HuH-7.5 (cell line): ENCODE results near the gene FBXL16.
A peak's percentile ranks its signal among the peaks of the same experiment; 100 is the strongest.

Experiments used
- DNase-seq: peaks from one replicate; pipeline ENCODE4 v3.0.0; 2011; ENCODE audit warnings: low spot score

FBXL16 gene

DNA sequence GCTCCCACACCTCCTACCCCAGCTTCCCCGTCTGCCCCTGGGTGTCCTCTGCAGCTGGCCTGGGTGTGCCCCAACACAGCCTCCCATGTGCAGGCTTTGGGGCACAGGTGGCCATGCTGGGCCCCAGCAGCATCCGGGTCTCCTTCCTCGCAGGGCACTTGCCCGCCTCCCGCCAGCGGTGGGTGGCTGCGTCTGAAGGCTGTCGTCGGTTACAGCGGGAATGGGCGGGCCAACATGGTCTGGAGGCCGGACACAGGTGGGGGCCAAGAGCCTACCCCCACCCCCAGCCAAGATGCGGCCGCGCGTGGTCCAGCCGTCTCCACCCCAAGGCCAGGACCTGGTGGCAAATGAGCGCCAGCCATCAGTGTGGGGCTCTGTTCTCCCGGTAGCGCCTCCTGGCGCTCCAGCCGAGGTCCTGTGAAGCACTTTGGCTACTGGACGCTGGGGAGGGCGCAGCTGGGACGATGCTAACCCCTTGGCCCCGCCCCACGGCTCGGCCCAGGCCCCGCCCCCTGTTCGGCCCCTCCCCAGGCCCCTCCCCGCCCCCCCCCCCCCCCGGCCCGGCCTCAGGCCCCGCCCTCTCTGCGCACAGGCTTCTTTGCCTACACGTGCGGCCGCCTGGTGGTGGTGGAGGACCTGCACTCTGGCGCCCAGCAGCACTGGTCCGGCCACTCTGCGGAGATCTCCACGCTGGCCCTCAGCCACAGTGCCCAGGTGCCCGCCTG lies 45.0 kb downstream of the FBXL16 start:
- DNase-seq: no peak

DNA sequence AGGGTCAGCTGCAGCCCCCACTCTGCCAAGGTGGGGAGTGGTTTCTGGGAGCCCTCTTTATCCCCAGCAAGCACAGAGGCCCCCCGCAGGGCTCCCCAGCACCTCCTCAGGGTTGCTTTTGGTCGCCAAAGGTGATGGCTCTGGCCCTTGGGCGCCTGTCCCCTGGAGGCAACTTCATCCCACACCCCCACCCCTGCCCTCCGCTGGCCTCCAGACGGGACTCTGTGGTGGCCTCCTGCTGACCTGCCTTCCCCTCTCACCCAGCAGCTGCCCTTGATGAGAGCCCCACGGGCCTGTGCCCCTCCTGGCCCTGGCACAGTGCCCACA lies 45.5 kb downstream of the FBXL16 start:
- no peak for DNase-seq

DNA sequence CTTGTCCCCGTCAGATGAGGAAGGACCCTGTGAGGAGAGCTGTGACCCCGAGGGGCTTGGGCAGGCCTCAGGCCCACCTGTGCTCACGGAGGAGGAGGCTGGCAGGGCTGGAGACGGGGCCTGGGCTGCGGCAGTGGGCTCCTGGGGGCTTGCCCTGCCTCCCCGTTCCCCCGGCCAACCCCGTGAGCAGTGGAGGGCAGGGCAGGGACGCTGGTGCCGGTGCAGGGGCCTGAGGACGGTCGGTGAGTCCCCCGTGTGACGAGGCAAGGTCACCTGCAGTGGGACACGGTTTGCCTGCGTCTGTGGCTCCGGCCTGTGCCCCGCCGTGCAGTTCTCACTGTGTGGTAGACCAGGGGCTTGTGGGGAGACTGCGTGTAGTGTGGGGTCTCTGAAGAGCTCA lies 46.0 kb downstream of the FBXL16 start:
- no peak for DNase-seq

DNA sequence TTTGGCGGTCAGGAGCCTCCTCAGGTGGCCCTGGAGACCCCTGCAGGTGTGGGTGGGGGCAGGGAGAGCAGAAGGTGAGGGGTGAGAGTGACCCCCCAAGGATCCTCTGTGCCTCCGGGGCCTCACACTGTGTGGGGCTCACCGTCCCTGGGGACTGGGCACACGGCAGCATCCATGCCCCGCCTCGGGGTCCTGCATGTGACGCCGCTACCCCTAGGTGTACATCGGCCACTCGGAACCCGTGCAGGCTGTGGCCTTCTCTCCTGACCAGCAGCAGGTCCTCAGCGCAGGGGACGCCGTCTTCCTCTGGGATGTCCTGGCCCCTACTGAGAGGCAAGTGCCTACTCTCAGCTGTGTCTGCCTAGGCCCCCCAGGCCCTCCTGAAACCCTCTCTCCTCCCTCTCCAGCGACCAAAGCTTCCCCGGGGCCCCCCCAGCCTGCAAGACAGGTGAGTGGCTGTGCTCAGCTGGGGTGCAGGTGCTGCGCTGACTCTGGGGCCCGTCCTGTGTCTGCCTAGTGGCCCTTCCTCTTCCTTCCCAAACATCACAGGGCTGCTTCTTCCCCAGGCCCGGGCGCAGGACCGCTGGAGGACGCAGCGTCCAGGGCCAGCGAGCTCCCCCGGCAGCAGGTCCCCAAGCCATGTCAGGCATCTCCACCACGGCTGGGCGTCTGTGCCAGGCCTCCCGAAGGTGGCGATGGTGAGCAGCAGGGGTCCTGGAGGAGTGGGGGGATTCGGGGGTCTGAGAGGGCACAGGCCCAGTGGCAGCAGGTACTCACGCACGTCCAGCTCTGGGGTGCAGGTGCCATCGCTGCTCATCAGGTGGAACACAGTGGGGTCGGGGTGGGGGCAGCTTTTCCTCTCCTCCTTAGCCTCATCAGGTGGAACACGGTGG lies 46.7 kb downstream of the FBXL16 start:
- DNase-seq: no peak

DNA sequence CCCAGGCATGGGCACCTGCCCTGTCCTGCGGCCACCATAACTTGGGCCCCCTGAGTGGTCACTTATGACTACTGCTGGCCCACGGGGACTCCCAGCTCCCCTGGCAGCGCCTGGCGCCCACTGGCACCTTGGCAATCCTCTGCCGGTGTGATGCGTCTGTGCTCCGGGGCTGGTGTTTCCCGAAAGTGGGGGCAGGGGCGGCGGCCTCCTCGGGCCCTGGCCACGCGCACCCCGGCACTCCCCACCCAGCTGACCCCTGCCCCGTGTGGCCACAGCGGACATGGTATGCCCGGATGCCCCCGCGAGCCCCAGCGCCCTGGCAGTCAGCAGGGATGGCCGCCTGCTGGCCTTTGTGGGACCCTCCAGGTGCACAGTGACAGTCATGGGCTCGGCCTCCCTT lies 48.1 kb downstream of the FBXL16 start:
- no peak for DNase-seq

DNA sequence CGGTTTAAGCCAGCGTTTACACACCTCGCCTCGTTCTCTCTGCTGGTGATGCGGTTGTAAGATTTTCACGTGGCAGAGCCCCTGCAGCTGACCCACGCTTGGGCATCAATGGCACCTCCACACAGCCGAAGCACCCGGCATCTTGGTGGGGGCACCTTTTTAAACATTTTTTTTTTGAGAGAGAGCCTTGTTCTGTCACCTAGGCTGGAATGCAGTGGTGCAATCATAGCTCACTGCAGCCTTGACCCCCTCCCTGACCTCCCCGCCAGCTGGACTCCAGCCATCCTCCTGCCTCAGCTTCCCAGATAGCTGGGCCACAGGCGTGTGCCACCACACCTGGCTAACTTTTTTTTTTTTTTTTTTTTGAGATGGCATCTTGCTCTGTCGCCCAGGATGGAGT lies 51.6 kb downstream of the FBXL16 start:
- DNase-seq: no peak

DNA sequence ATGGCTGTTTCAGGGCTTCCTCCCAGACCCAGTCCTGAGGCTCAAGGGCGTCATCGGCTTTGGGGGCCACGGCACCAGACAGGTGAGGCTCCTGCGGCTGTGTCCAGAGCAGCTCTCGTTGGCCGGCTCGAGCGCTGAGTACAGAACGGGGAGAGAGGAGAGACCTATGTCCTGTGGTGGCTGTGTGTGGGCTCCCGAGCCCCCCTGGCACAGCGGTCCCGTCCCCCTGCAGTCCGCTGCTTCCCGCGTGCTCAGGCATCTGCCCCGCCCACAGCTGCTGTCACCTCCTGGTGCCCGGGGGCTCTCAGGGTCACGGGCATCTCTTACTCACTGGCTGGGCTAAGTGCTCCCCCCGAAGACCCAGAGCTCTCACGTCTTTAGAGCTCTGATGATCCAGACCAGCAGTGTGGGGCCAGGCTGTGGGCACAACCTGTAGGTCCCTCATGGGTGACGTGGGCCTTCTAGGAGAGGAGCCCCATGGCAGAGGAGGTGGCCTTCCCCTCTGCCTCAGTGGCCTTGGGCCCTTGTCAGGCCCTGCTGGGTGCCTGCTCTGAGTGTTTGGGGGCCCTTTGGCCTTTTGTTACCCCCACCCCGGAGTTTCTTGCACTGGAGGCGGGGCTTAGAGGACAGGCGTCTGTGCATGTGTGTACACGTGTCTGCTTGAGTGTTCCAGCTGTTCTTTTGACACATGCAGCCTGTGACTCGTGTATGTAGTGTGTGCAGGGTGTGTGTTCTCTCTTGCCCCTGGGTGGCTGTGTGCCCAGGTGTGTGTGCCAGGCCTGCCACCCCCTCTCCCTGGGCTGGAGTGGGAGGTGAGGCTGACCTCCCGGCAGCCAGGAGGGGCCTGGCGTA lies 52.9 kb downstream of the FBXL16 start:
- DNase-seq: no peak

DNA sequence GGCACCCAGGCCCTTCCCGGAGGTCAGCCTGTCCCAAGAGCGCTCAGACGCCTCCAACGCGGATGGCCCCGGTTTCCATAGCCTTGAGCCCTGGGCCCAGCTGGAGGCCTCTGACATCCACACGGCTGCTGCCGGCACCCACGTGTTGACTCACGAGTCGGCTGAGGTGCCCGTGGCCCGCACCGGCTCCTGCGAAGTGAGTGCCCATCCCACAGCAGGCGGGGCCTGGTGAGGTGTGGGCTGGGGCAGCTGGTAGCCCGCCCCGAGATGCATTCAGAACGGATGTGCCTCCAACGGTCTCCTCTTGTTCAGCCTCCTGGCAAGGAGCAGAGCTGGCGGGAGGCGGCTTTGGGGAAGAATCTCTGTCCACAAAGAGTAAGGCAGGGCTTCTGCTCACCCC lies 53.8 kb downstream of the FBXL16 start:
- DNase-seq: no peak

DNA sequence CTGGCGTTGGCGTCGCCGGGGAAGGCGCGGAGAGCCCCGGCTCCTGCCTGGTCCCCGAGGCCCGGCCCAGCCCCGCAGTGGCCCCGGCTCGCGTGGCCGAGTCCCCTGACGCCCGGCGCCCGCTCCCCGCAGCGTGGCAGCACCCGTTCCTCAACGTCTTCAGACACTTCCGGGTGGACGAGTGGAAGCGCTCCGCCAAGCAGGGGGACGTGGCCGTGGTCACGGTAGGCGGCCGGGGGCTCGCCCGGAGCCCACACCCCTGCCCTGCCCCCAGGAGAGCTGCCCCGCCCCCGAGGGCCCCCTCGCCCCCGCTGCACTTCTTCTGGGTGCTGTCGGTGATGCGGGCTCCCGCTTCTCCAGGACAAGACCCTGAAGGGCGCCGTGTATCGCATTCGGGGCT lies 56.0 kb downstream of the FBXL16 start:
- no peak for DNase-seq

DNA sequence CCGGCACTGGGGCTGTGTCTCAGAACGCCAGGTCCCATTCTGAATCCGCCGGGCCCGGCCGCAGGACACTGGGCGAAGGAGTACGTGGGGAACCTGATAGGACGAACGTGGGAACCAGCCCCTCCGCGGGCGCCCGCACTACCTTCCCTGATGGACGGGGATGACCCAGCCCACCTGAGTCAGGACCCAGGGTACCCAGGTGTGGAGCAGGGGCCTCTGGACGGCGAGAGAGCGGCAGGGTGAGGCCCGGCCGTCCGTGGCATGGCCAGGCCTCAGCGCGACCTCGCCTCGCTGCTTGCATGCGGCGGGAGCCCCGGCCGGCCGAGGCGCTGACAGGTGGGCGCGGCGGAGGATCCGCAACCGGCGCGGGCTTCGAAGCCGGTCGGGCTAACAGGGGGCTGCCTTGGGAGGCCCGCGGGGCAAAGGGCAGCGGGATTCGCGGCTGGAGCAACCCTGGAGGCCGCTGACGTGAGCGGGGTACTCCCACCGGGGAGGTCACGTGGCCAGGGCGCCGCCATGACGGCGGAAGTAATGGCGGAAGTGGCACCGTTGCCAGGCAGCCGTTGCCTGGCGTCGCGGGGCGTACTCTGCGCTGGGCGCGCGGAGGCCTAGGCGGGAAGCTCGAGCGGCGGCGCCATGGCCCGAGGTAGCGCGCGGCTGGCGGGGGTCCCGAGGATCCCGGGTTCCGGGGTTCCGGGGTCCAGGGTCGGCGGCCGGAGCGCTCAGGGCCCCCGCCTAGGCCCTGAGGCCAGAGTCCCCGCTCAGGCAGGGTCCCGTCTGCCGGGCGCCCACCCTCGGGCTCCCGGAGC lies 56.6 kb downstream of the FBXL16 start, which contains the start of gene WDR90:
WDR90 (plus strand) TSS at position 585 of the 809 bp plus-strand sequence; CDS start at position 637, 52 bp downstream.
- peak; percentile 98 for DNase-seq

DNA sequence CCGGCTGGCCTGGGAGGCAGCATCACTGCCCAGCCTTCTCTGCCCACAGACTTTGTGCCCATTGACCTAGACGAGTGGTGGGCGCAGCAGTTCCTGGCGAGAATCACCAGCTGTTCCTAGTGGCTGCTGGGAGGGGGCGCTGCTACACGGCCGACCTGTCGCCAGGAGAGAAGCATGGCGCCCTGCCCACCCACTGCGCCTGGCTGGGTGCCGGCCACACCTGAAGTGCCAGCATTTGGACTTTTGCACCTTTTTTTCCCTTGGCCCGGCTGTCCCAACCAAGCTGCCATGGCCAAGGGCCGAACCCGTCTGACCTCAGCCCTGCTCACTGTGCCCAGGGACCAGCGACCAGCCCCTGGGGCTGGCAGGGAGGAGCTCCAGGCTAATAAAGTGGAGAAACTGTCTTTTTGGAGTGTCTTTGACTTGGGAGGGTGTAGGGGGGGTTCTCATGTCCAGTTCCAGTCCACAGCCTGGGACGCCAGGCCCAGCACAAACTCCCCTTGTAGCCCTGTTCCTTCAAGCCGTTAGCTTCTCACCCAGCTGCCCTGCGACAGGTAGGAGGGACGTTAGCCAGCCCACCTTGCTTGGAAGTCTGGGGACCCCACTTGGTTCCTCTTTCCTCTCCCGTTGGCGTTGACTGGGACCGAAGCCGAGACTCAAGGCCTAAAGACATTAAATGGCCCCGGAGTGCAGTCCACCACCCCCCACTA lies 57.4 kb downstream of the FBXL16 start:
- no peak for DNase-seq

DNA sequence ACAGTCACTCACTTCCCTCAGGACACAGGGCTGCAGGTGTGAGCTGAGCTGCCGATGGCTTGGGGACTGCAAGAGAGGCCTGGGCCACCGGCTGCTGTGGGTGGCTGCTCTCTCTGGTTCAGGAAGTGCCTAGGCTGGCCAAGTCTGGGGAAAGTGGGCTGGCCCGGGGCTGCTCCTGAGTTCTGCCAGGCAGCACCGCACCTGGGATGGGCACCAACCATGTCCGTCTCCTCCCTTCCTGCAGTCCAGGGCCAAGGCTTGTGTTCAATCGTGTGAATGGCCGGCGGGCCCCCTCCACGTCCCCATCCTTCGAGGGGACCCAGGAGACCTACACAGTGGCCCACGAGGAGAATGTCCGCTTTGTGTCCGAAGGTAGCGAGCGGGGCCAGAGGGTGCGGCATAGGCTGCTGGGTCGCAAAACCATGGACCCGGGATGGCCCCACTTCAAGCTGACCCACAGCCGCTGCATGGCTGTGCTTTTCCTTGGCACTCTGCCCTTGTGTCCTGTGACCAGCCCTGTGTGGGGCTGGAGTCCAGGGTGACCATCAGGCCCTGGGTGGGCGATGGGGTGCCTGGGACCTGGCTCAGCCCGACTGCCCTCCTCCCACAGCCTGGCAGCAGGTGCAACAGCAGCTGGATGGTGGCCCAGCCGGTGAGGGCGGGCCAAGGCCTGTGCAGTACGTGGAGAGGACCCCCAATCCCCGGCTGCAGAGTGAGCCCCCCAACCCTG lies 58.3 kb downstream of the FBXL16 start:
- DNase-seq: no peak

DNA sequence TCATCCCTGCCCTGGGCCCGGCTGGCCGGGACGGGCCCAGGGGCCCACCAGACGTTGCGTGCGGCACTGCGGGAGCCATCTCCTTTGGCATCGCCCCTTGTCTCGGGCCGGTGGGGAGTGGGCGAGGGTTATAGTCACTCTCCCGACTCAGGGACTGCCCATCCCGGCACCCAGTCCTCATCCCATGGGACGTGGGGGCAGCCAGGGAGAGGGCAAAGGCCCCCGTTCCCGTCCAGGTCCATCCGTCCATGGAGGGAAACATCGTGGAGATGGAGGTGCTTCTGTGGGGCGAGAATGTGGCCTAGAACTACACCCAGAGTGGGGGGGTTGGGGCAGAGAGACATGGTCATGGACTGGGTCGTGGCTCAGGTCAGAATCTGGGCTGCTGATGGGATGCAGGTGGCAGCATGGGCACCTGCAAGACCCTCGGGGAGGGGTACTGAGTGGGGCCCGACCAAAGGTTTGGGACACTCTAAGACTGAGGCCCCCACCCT lies 58.9 kb downstream of the FBXL16 start:
- DNase-seq: no peak

DNA sequence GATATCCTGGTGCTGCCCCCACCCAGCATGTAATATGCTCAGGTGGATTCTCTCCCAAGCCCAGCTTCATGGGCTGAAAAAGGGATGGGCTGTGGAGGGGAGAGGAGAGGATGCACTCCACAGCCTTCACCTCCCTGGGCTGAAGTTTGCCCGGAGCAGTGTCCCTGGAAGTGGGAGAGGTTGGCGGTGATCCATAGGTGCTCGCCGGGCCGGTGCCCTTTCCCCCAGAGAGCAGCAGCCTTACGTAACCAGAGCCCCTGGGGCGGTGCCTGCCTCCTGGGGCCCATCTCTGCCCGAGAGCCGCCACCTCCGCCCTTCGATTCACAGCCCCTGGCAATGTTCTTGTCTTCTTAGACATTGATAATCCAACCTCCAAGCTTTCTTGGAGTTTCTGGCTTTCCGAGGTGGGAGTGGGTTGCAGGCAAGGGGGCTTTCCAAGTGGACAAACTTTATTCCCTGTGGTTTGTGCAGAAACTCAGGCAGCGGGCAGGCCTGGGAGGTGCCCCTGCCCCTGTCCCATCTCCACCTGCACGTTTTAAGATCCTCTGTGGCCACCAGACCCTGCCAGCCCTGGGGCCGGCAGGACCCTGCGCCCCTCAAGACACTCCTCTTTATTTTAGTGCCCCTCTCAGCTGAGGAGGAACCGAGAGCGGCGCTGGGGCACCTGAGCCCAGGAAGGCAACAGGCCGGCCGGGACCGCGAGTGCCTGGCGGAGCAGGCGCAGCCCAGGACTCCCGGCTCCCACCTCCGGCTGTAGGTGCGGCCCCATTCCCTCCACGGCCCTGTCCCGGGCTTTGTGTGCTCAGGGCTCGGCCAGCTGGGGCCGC lies 59.5 kb downstream of the FBXL16 start:
- DNase-seq: peak; percentile 93

DNA sequence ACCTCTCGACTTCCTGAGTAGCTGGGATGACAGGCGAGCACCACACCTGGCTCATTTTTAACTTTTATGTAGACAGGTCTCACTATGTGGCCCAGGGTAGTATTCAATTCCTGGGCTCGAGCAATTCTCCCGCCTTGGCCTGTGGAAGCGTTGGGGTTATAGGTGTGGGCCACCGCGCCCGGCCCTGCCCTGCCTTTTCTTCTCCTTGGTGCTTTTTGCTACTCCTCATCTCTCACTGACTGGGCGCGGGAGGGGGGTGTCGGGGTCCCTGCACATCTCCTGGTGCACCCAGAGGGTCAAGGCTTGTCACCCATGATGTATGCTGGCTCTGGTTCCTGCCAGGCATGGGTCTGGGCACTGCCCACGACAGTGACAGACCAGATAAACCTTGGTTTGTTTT lies 61.0 kb downstream of the FBXL16 start:
- no peak for DNase-seq

DNA sequence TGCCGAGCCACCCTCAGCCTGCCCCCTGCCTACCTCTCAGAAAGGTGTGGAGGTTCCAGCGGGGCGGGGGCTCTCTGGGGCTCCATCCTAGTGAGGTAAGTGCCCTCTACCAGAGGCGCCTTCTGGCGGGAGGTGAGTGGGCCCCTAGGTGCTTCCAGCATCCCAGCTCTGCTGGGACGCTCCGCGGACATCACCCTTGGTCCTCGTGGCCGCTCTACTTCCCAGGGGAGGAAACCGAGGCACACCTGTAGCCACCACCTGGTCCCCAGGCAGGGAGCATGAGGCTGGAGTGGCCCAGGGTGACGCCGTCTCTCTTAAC lies 62.6 kb downstream of the FBXL16 start:
- DNase-seq: no peak
